ENCODE measurements around the gene UPF1. TPM values are rescaled to one million over a fixed set of nuclear protein-coding genes. Genes with fewer than 3 reads are reported as not detected.

The UPF1 gene
- total RNA-seq, 1 donor from 2014 or later: 57.8 TPM

GRCh38 chr19:18908917-18909619 lies 77.3 kb downstream of the UPF1 start:
- H3K27me3 Mint-ChIP-seq (ENCODE audit: low read depth, unreplicated experiment): no peaks in the 10 kb centered on the region
- Histone ChIP-seq H3K4me2 (ENCODE audit: low read length) (no peak overlapping the region), H3K79me2 (ENCODE audit: insufficient read depth, low read length) (peaks cover 26% of the 10 kb centered on the region), H3K4me3 (ENCODE audit: insufficient read depth, low read depth, low read length) (no peak overlapping the region), H4K20me1 (ENCODE audit: insufficient read depth, low read length) (peaks cover 85% of the 10 kb centered on the region), H3K9ac (ENCODE audit: low read length) (no peak overlapping the region), H3K36me3 (ENCODE audit: insufficient read depth, low read length) (peaks cover 9% of the 10 kb centered on the region), H3K9me3 (ENCODE audit: insufficient read depth, low read depth, low read length) (no peaks in the 10 kb centered on the region), H3K27me3 (ENCODE audit: insufficient read depth, low read length) (no peaks in the 10 kb centered on the region), H3K4me1 (ENCODE audit: insufficient read depth, low read length) (no peaks in the 10 kb centered on the region), H2AFZ (ENCODE audit: low read depth, low read length) (no peak overlapping the region), H3K27ac (ENCODE audit: low read depth, low read length) (no peak overlapping the region)
- no peaks in the 10 kb centered on the region for H3K9me3 Mint-ChIP-seq (ENCODE audit: unreplicated experiment)
- no peak overlapping the region for H3K27ac Mint-ChIP-seq (ENCODE audit: unreplicated experiment)
- TF ChIP-seq EZH2 (IDR thresholded peaks at IDR 0.05; ENCODE audit: insufficient read depth, low read length): no peak
- TF ChIP-seq CTCF (IDR thresholded peaks at IDR 0.05; ENCODE audit: insufficient read depth, low read depth, low read length): no peak
- peaks cover 5% of the 10 kb centered on the region for H3K36me3 Mint-ChIP-seq (ENCODE audit: low read depth, unreplicated experiment)
- no peak for FAIRE-seq
- DNase-seq (ENCODE audit: low read depth): no peak
- H3K4me3 Mint-ChIP-seq (ENCODE audit: unreplicated experiment): no peak overlapping the region
- H3K4me1 Mint-ChIP-seq (ENCODE audit: low read depth, unreplicated experiment): no peaks in the 10 kb centered on the region

- no peaks in the 10 kb centered on the region for H3K4me1 ChIP-seq (ENCODE audit: insufficient read depth, low read length)
- no peak overlapping the region for H3K4me2 ChIP-seq (ENCODE audit: low read length)
- FAIRE-seq: no peak
- H3K36me3 ChIP-seq (ENCODE audit: insufficient read depth, low read length): peaks cover 9% of the 10 kb centered on the region
- no peaks in the 10 kb centered on the region for H3K9me3 Mint-ChIP-seq (ENCODE audit: unreplicated experiment)
- no peak overlapping the region for H3K4me3 Mint-ChIP-seq (ENCODE audit: unreplicated experiment)
- H4K20me1 ChIP-seq (ENCODE audit: insufficient read depth, low read length): peaks cover 86% of the 10 kb centered on the region
- no peak overlapping the region for H3K27ac ChIP-seq (ENCODE audit: low read depth, low read length)
- H3K27ac Mint-ChIP-seq (ENCODE audit: unreplicated experiment): no peak overlapping the region
- H3K27me3 Mint-ChIP-seq (ENCODE audit: low read depth, unreplicated experiment): no peaks in the 10 kb centered on the region
- TF ChIP-seq EZH2 (IDR thresholded peaks at IDR 0.05; ENCODE audit: insufficient read depth, low read length): no peak
- TF ChIP-seq CTCF (IDR thresholded peaks at IDR 0.05; ENCODE audit: insufficient read depth, low read depth, low read length): no peak
- no peaks in the 10 kb centered on the region for H3K9me3 ChIP-seq (ENCODE audit: insufficient read depth, low read depth, low read length)
- no peaks in the 10 kb centered on the region for H3K4me1 Mint-ChIP-seq (ENCODE audit: low read depth, unreplicated experiment)
- no peak for DNase-seq (ENCODE audit: low read depth)
- peaks cover 35% of the 10 kb centered on the region for H3K79me2 ChIP-seq (ENCODE audit: insufficient read depth, low read length)
- no peaks in the 10 kb centered on the region for H3K27me3 ChIP-seq (ENCODE audit: insufficient read depth, low read length)
- H3K9ac ChIP-seq (ENCODE audit: low read length): no peak overlapping the region
- no peak overlapping the region for H3K4me3 ChIP-seq (ENCODE audit: insufficient read depth, low read depth, low read length)
- H3K36me3 Mint-ChIP-seq (ENCODE audit: low read depth, unreplicated experiment): peaks cover 5% of the 10 kb centered on the region
- H2AFZ ChIP-seq (ENCODE audit: low read depth, low read length): no peak overlapping the region
Measured at GRCh38 chr19:18910010-18910409, 78.3 kb downstream of the UPF1 start.

- Histone ChIP-seq H3K4me2 (ENCODE audit: low read length) (no peak overlapping the region), H2AFZ (ENCODE audit: low read depth, low read length) (no peak overlapping the region), H3K9me3 (ENCODE audit: insufficient read depth, low read depth, low read length) (no peaks in the 10 kb centered on the region), H3K36me3 (ENCODE audit: insufficient read depth, low read length) (peaks cover 13% of the 10 kb centered on the region), H4K20me1 (ENCODE audit: insufficient read depth, low read length) (peaks cover 86% of the 10 kb centered on the region), H3K4me1 (ENCODE audit: insufficient read depth, low read length) (no peaks in the 10 kb centered on the region), H3K27ac (ENCODE audit: low read depth, low read length) (no peak overlapping the region), H3K79me2 (ENCODE audit: insufficient read depth, low read length) (peaks cover 44% of the 10 kb centered on the region), H3K9ac (ENCODE audit: low read length) (no peak overlapping the region), H3K27me3 (ENCODE audit: insufficient read depth, low read length) (no peaks in the 10 kb centered on the region), H3K4me3 (ENCODE audit: insufficient read depth, low read depth, low read length) (no peak overlapping the region)
- H3K9me3 Mint-ChIP-seq (ENCODE audit: unreplicated experiment): no peaks in the 10 kb centered on the region
- TF ChIP-seq EZH2 (IDR thresholded peaks at IDR 0.05; ENCODE audit: insufficient read depth, low read length) (no peak), CTCF (IDR thresholded peaks at IDR 0.05; ENCODE audit: insufficient read depth, low read depth, low read length) (no peak)
- peaks cover 7% of the 10 kb centered on the region for H3K36me3 Mint-ChIP-seq (ENCODE audit: low read depth, unreplicated experiment)
- FAIRE-seq: no peak
- H3K27me3 Mint-ChIP-seq (ENCODE audit: low read depth, unreplicated experiment): no peaks in the 10 kb centered on the region
- no peaks in the 10 kb centered on the region for H3K4me1 Mint-ChIP-seq (ENCODE audit: low read depth, unreplicated experiment)
- no peak for DNase-seq (ENCODE audit: low read depth)
- no peak overlapping the region for H3K27ac Mint-ChIP-seq (ENCODE audit: unreplicated experiment)
- H3K4me3 Mint-ChIP-seq (ENCODE audit: unreplicated experiment): no peak overlapping the region
Measured at GRCh38 chr19:18910801-18911436, 79.2 kb downstream of the UPF1 start.

All from astrocyte (in vitro differentiated cells and primary cell).